GM21367 (cell line): Measurements from ENCODE around the gene ARHGAP9.
"Not testable (repeated sequence)": the region's sequence is repeated elsewhere in the genome, so short reads cannot be mapped to it uniquely, and the experiment has no call there.

ENCODE experiments used
- ATAC-seq: cut with Tn5 transposase; IDR thresholded peaks from one replicate; pipeline ENCODE4 v1.9.1; 2021; ENCODE audit not compliant: unreplicated experiment

The ARHGAP9 gene

GRCh38 chr12:57441846-57442427 is 37.7 kb downstream of the ARHGAP9 start:
- ATAC-seq: no peak

- not testable (repeated sequence) for ATAC-seq
These were observed 38.3 kb downstream of the ARHGAP9 start for GRCh38 chr12:57441393-57441792.

- no peak for ATAC-seq
These were observed 39.9 kb downstream of the ARHGAP9 start for GRCh38 chr12:57439762-57440266.

DNA sequence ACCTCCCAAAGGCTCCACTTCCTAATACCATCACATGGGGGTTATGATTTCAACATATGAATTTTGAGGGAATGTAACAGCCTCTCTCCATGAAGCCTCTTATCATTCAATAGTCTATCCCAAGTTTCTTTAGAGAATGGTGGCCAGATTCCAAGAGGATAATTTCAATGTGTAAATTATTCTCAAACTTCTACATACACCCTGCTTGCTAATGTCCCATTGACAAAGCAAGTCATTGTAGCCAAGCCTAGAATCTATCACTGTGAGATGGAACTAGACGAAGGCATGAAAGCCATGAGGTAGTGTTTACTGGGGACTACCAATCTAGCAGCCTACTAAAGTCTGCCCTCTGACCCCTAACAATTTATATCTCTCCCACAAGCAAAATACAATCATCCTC is 41.3 kb downstream of the ARHGAP9 start:
- no peak for ATAC-seq

GRCh38 chr12:57435293-57435692 is 44.4 kb downstream of the ARHGAP9 start:
- ATAC-seq: no peak

DNA sequence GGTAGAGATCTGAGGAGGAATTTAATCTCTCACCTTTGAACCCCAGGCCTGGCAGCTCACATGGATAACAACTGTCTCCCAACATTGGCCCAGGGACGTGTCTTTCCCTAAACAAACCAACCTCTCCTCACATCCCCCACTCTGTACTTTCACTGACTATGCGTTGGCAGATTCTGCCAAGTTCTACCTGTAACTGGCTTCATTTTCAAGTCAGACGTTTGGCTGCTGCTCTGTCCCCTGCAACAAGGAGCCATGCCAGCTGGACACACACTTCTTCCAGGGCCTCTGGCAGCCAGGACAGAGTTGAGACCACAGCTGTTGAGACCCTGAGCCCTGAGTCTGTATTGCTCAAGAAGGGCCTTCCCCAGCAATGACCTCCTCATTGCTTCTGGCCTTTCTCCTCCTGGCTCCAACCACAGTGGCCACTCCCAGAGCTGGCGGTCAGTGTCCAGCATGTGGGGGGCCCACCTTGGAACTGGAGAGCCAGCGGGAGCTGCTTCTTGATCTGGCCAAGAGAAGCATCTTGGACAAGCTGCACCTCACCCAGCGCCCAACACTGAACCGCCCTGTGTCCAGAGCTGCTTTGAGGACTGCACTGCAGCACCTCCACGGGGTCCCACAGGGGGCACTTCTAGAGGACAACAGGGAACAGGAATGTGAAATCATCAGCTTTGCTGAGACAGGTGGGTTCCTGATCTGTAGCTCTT is 45.0 kb downstream of the ARHGAP9 start, which contains the start of gene INHBC:
INHBC (plus strand) TSS at position 268 of the 707 bp plus-strand sequence; CDS start at position 371, 103 bp downstream.
- ATAC-seq: no peak

GRCh38 chr12:57433370-57433769 is 46.3 kb downstream of the ARHGAP9 start:
- no peak for ATAC-seq

GRCh38 chr12:57431654-57432188 is 47.9 kb downstream of the ARHGAP9 start:
- ATAC-seq: no peak

DNA sequence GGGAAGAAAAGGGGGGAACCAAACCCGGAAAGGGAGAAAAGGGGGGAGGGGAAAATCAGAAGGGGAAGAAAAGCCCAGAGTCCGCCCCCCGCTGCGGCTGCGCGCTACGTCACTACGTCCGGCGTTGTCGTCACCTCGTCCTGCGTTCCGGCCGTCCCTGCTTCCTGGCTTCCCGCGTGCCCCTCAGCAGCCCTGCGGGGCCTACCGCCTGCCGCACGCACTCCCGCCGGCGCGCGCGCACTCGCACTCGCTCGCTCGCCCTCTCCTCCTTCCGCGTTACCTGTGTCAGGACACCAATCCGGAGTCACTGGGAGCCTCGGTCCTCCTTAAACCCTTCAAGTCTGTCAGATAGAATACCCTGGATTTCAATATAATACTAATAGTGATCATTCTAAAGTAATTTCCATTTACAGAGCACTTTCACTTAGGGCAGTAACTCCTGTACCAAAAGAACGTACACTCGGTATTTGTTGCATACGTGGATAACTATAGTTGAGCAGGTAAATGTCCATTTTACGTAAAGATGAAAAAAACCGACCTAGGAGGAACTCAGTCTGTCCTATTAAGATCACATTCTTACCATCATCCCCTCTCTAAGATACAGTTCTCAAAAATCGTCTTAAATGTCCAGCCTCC is 48.6 kb downstream of the ARHGAP9 start, which contains the start of gene R3HDM2:
R3HDM2 (minus strand) TSS at position 113 of the 636 bp plus-strand sequence. CDS start 120,615 bp downstream, outside the sequence.
- ATAC-seq: peak; percentile 88

GRCh38 chr12:57430112-57430930 is 49.3 kb downstream of the ARHGAP9 start:
- peak; percentile 44 for ATAC-seq

GRCh38 chr12:57429473-57430111 is 50.1 kb downstream of the ARHGAP9 start:
- no peak for ATAC-seq

- ATAC-seq: no peak
These were observed 50.7 kb downstream of the ARHGAP9 start for GRCh38 chr12:57428965-57429364.

GRCh38 chr12:57426948-57427347 is 52.7 kb downstream of the ARHGAP9 start:
- ATAC-seq: not testable (repeated sequence)
